ENCODE data around the gene NELFB.

NELFB gene

DNA sequence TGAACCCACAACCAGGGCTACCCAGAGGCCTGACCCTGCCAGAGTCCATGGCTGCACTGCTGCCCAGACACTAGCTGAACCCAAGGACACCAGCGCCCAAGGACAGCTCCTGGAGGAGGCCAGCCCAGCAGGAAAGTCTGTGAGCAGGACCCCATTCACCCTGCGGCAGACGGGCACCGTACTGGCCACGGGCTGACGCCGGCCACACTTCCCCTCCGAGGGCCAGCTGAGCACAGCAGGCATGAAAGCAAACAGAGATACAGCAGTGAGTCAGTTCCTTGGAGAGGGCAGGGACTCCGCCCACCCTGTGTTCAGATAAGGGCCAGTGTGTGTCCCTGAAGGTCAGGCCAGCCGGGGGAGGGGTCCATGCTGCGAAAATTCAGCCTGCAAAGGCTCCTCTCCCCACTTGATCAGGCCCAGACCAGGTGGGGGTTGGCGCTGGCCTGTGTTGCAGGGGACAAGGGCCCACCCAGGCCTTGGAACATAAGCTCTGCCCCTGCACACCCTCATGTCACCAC, 36.3 kb upstream of the NELFB start:
- ChIA-PET POLR2A (no interaction called here), CTCF (interaction anchor here (1.0 to 1.4 kb wide), 2 partner anchors 9 to 18 kb away, joined by 4 to 5 read pairs; partner anchors contain the start of gene RNF224)
- no peak overlapping the region for H3K4me3 ChIP-seq (ENCODE audit: low read depth, low read length)
- TF ChIP-seq, protein P1, sequence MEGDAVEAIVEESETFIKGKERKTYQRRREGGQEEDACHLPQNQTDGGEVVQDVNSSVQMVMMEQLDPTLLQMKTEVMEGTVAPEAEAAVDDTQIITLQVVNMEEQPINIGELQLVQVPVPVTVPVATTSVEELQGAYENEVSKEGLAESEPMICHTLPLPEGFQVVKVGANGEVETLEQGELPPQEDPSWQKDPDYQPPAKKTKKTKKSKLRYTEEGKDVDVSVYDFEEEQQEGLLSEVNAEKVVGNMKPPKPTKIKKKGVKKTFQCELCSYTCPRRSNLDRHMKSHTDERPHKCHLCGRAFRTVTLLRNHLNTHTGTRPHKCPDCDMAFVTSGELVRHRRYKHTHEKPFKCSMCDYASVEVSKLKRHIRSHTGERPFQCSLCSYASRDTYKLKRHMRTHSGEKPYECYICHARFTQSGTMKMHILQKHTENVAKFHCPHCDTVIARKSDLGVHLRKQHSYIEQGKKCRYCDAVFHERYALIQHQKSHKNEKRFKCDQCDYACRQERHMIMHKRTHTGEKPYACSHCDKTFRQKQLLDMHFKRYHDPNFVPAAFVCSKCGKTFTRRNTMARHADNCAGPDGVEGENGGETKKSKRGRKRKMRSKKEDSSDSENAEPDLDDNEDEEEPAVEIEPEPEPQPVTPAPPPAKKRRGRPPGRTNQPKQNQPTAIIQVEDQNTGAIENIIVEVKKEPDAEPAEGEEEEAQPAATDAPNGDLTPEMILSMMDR (IDR thresholded peaks at IDR 0.05; ENCODE audit: insufficient read depth, low read length, missing control alignments), result no peak
- DNase-seq (ENCODE audit: low read depth, low spot score), result no peak

DNA sequence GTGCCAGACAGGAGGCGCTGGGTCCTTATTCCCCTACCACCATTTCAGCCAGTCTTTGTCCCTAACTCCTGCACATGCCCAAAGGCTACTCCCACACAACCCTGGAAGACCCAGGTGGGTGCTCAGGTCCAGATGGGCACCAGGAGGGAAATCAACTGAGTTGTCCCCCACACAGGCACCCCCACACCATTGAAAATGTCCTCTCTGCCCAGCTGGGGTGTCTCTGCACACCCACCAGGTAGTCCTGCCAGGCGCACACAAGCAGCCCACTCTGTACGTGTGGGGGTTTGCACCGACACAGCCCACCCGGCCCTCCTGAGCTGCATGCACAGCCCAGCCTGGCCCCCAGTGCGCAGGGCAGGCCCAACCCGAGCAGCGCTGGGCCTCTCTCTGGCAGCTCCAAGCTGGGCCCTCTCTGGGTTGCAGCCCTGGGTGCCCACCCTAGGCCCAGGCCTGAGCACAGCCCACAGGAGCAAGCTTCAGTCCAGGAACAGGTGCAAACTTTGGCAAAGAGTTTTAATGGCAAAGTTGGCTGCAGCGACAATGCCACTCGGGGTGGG, 35.3 kb upstream of the NELFB start:
- TF ChIP-seq, protein P1 (IDR thresholded peaks at IDR 0.05; ENCODE audit: insufficient read depth, low read length, missing control alignments), result no peak
- POLR2A ChIA-PET, result interaction anchor here (0.7 to 1.4 kb wide), 2 partner anchors 19 to 21 kb away, joined by 4 read pairs; partner anchors contain the start of gene TPRN
- no peak for DNase-seq (ENCODE audit: low read depth, low spot score)
- H3K4me3 ChIP-seq (ENCODE audit: low read depth, low read length), result no peak overlapping the region
- CTCF ChIA-PET, result interaction anchor here (0.5 to 1.0 kb wide), 2 partner anchors 17 to 29 kb away, joined by 3 to 4 read pairs; no protein-coding TSS in a partner anchor

DNA sequence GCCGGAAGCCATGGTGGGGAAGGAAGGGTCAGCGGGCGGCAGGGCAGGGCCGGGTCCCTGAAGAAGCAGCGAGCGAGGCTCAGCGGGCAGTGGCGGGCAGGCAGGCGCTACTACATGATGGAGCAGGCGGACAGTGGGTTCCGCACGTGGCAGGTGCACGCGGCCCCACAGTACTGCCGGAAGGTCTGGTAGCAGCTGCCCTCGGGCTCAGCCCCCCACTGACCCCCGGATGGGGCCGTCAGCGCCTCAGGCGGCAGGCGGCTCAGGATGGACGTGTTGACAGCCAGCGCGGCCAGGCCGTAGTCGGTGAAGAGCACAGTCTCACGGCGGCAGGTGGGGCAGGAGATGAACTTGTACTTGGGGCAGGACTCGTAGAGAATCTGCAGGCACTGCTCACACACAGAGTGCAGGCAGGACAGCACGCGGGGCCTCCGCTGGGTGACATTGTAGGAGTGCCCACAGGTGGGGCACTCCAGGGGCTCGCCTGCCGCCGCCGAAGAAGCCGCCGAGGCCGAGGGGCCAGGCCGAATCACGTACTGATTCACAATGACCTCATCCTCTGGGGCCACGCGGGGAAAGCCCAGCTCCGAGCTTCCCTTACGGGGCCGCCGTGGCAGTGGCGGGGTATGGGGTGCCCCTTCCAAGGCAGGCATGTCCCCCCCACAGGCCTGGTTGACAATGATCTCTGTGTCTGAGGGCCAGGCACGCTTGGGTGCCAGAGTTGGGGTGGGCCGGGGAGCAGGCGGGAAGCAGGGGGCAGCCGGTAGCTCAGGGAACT, 34.6 kb upstream of the NELFB start:
- TF ChIP-seq, protein P1 (IDR thresholded peaks at IDR 0.05; ENCODE audit: insufficient read depth, low read length, missing control alignments), result no peak
- no peak overlapping the region for H3K4me3 ChIP-seq (ENCODE audit: low read depth, low read length)
- POLR2A ChIA-PET, result interaction anchor here (1.4 to 3.1 kb wide), 2 partner anchors 20 kb away, joined by 4 to 19 read pairs; partner anchors contain the start of genes TPRN and TUBB4B
- CTCF ChIA-PET, result interaction anchor here (0.7 to 3.8 kb wide), 4 partner anchors 16 to 191 kb away, joined by 3 to 14 read pairs (median 3); partner anchors contain the start of gene NPDC1
- no peak for DNase-seq (ENCODE audit: low read depth, low spot score)

DNA sequence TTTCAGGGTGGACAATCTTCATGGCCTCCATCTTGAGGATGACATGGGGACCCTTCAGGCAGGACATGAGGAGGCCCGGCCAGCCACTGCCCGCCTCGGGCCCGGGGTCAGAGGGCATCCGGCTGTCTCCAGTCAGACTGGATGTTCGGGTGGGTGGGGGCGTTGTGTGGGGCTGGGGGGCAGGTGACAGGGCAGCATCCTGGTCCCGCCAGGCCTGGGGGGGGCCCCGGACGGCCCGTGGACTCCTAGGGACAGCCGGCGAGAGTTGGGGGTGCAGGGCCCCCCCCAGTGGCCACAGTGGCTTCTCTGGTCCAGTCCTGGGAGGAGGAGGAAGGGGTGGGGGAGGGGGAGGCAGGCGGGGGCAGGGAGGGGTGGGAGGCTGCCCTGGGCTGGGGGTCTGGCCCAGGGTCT, 34.0 kb upstream of the NELFB start:
- ChIA-PET CTCF (interaction anchor here (0.7 to 3.8 kb wide), 4 partner anchors 15 to 192 kb away, joined by 3 to 14 read pairs (median 3); partner anchors contain the start of gene NPDC1), POLR2A (interaction anchor here (1.4 to 3.1 kb wide), 2 partner anchors 19 to 20 kb away, joined by 4 to 19 read pairs; partner anchors contain the start of genes TPRN and TUBB4B)
- TF ChIP-seq, protein P1 (IDR thresholded peaks at IDR 0.05; ENCODE audit: insufficient read depth, low read length, missing control alignments), result no peak
- no peak for DNase-seq (ENCODE audit: low read depth, low spot score)
- H3K4me3 ChIP-seq (ENCODE audit: low read depth, low read length), result no peak overlapping the region

DNA sequence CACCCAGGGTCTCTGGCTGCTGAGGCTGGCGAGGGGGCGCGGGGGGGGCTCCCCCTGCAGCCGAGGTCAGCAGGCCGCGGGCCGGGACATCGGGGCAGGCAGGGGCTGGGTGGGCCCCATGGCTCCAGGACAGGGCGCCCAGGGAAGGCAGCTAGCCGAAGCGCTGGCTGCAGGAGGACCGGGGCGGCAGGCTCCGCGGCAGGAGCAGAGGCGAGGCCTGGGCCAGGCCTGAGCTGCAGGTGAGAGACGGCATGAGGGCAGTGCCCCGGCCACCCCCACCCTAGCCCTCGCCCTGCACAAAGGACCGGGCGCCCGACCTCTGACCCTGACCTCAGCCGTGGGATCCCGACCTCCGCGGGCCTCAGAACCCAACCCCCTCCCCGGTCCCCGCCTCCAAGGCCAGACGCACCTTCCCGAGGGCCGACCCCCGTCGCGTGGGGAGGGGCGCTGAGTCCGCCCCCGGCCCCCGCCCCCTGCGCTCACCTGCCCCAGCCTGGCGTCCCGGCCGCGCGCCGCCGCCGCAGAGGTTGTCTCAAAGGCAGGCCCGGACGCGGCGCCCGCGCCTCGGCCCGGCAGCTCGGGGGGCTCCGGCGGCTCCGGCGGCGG, 33.5 kb upstream of the NELFB start:
- TF ChIP-seq, protein P1 (IDR thresholded peaks at IDR 0.05; ENCODE audit: insufficient read depth, low read length, missing control alignments), result no peak
- CTCF ChIA-PET, result interaction anchor here (1.0 to 3.8 kb wide), 5 partner anchors 15 to 175 kb away, joined by 3 to 14 read pairs (median 3); partner anchors contain the start of gene NPDC1
- no peak for DNase-seq (ENCODE audit: low read depth, low spot score)
- POLR2A ChIA-PET, result interaction anchor here (3.1 kb wide), 1 partner anchor 19 kb away, joined by 19 read pairs; the partner anchor contains the start of gene TUBB4B
- peak overlapping the region; percentile 40 for H3K4me3 ChIP-seq (ENCODE audit: low read depth, low read length)

Measured in AG04449 (cell line).